Neuron (in vitro differentiated cells): Measurements from ENCODE around the gene AK2.
"Not testable (repeated sequence)": the region's sequence is repeated elsewhere in the genome, so short reads cannot be mapped to it uniquely, and the experiment has no call there.

Experiments
- H2AFZ ChIP-seq: one replicate; pipeline ENCODE4 v1.6.1; 2013; ENCODE audit warnings: low read depth, mild to moderate bottlenecking, inconsistent platforms, low read length, moderate library complexity
- H3K27me3 ChIP-seq: one replicate; pipeline ENCODE4 v1.6.1; 2013; ENCODE audit warnings: low read length; ENCODE audit not compliant: insufficient read depth
- H3K36me3 ChIP-seq: one replicate; pipeline ENCODE4 v1.6.1; 2013; ENCODE audit warnings: low read length; ENCODE audit not compliant: insufficient read depth
- H3K4me1 ChIP-seq: one replicate; pipeline ENCODE4 v1.6.1; 2013; ENCODE audit warnings: low read length; ENCODE audit not compliant: insufficient read depth
- H3K4me3 ChIP-seq: 2 replicates; pipeline ENCODE4 v1.5.1; 2013; ENCODE audit warnings: mild to moderate bottlenecking, low read length, moderate library complexity
- H3K9me3 ChIP-seq: one replicate; pipeline ENCODE4 v1.6.1; 2013; ENCODE audit warnings: low read length

Gene AK2

GRCh38 chr1:32997381-32997891 is 39.2 kb downstream of the AK2 start:
- no peaks in the 10 kb centered on the region for H3K36me3 ChIP-seq
- H3K9me3 ChIP-seq: no peaks in the 10 kb centered on the region
- no peak overlapping the region for H2AFZ ChIP-seq
- H3K4me3 ChIP-seq: no peak overlapping the region
- peaks cover 2% of the 10 kb centered on the region for H3K4me1 ChIP-seq
- no peaks in the 10 kb centered on the region for H3K27me3 ChIP-seq

GRCh38 chr1:32993324-32993636 is 43.4 kb downstream of the AK2 start:
- not testable (repeated sequence) for H3K4me3 ChIP-seq, H3K4me1 ChIP-seq, H3K36me3 ChIP-seq, H3K27me3 ChIP-seq, H3K9me3 ChIP-seq, H2AFZ ChIP-seq

DNA sequence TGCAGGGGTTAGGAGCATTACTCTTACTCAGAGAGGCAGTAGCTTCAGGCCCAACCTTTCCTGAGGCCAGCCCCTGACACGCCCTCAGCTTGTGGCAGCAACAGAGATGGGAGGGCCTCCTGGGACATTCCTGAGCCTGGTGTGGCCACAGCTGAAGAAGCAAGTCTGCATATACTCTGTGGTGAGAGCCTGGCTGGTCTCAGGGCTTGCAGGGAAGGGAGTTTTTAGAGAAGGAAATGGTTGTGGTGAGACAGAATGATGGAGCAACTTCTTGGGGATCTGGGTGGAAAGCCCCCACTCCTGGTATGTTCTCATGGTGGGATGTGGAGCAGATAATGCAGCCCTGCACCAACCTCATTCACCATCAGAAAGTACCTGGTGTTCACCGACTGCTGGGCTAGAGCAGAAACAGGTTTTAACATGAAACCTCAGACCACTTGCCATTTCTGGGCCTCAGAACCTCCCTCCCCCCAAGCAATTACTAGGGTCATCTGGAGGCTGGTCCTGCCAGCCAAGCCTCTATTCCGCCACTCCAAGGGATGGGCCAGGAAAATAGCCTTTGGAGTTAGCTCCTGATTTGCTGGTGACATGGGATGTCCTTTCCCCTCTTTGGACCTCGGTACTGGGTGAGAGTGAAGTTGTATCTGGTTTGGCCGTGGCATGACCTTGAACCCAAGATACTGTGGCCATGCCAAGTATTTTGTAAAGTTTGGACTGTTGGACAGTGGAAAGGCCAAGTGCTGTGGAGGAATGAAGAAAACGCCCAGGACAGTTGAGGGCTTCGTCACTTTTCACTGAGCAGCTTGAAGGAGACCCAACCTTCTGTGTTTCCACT is 44.0 kb downstream of the AK2 start:
- Histone ChIP-seq H3K4me3 (no peak overlapping the region), H3K27me3 (no peaks in the 10 kb centered on the region), H3K4me1 (peaks cover 7% of the 10 kb centered on the region), H2AFZ (no peak overlapping the region), H3K9me3 (no peaks in the 10 kb centered on the region), H3K36me3 (no peaks in the 10 kb centered on the region)

DNA sequence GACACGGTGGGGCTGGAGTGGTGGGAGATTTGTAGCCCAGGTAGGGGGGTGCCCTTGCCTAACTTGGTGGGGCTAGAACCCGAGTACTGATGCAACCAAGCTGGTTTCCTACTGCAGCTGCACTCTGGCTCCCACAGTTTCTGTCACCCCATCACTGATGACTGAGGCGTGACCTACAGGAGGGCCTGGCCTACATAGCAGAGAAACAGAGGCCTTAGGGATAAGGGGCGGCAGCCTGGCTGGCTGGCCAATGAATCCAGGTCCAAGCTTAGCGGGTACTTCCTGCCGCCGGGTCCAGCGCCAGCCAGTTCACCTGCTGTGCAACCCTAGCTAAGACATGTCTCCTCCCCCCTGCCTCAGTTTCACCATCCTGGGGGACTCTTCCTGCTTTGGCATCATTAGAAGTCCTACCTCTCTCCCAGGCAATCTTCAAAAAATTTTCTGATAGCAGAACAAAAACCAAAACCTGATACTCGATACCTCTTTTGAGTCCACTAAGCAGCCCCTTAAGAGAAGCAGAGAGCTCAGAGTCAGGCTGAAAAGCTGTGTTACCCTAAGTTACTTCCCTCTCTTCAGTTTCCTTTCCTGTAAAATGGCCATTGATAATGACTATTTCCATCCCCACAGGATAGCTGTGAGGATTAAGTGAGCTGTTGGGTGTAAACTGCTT is 44.7 kb downstream of the AK2 start:
- no peaks in the 10 kb centered on the region for H3K9me3 ChIP-seq
- H3K4me3 ChIP-seq: no peak overlapping the region
- no peaks in the 10 kb centered on the region for H3K36me3 ChIP-seq
- H3K27me3 ChIP-seq: no peaks in the 10 kb centered on the region
- H3K4me1 ChIP-seq: peaks cover 7% of the 10 kb centered on the region
- no peak overlapping the region for H2AFZ ChIP-seq

DNA sequence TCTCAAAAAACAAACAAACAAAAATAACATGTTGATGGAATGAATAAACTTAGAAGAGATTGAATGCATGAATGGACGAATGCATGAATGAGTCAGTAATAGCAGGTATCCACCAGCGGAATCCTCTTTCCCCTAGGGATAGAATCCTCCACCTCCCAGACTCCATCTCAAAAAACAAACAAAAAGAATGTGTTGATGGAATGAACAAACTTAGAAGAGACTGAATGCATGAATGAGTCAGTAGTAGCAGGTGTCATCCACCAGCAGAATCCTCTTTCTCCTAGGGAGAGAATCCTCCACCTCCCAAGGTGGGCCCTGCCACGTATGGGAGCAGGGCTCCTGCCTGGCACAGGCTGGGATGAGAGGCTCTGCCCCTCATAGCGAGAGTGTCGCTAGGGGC is 45.3 kb downstream of the AK2 start:
- Histone ChIP-seq H3K9me3 (no peaks in the 10 kb centered on the region), H3K4me3 (no peak overlapping the region), H3K36me3 (no peaks in the 10 kb centered on the region), H3K4me1 (peaks cover 7% of the 10 kb centered on the region), H2AFZ (no peak overlapping the region), H3K27me3 (no peaks in the 10 kb centered on the region)

- Histone ChIP-seq H3K27me3 (no peaks in the 10 kb centered on the region), H2AFZ (no peak overlapping the region), H3K36me3 (no peaks in the 10 kb centered on the region), H3K4me1 (peaks cover 7% of the 10 kb centered on the region), H3K4me3 (no peak overlapping the region), H3K9me3 (no peaks in the 10 kb centered on the region)
Observed at GRCh38 chr1:32990887-32991286, 45.8 kb downstream of the AK2 start.

DNA sequence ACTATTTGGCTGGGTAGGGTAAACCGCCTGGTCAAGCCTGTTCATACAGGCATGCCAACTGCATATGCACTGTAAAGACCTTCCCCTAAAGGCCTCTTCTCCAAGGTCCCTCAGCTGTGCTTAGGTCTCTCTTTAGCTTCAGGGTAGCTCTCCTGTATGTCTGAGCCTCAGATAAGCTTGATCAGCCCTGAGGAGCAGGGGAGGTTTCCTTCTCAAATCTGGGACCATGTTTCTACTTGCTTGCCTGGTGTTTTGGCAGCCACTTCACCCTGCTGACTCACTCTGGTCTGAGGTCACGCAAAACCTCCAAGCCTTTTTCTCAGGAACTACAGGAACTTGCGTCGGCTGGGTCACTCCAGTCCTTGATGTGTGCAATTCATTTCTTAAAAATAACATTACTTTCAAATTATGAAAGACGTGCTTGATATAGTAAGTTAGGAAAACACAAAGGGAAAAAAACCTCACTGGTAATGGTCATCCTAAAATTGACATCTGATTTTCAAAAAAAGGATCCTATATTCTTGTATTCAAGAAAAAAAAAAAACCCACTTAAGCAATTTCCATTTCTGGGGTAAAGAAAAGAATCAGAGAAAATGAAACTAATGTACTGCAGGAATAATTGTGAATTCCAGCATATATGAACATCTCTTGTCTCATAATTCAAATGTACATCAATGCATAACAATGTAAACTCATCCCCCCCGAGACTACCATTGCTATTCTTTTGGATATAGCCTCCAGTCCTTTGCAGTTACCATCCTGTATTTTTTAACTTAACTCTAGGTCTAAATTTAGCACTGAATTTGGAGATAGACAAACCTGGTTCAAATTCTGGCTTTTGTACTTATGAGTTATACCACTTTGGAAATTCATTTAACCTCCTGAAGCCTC is 47.3 kb downstream of the AK2 start:
- no peaks in the 10 kb centered on the region for H3K27me3 ChIP-seq
- H3K4me3 ChIP-seq: no peak overlapping the region
- no peaks in the 10 kb centered on the region for H3K36me3 ChIP-seq
- H2AFZ ChIP-seq: no peak overlapping the region
- H3K4me1 ChIP-seq: peaks cover 13% of the 10 kb centered on the region
- no peaks in the 10 kb centered on the region for H3K9me3 ChIP-seq

- H2AFZ ChIP-seq: no peak overlapping the region
- H3K27me3 ChIP-seq: no peaks in the 10 kb centered on the region
- H3K9me3 ChIP-seq: no peaks in the 10 kb centered on the region
- H3K36me3 ChIP-seq: no peaks in the 10 kb centered on the region
- H3K4me3 ChIP-seq: no peak overlapping the region
- peaks cover 16% of the 10 kb centered on the region for H3K4me1 ChIP-seq
Observed at GRCh38 chr1:32988665-32989064, 48.0 kb downstream of the AK2 start.

GRCh38 chr1:32985226-32985625 is 51.5 kb downstream of the AK2 start:
- Histone ChIP-seq H3K36me3 (no peaks in the 10 kb centered on the region), H2AFZ (no peak overlapping the region), H3K9me3 (no peaks in the 10 kb centered on the region), H3K4me3 (no peak overlapping the region), H3K27me3 (peaks cover 5% of the 10 kb centered on the region), H3K4me1 (peaks cover 13% of the 10 kb centered on the region)

GRCh38 chr1:32984455-32985171 is 52.1 kb downstream of the AK2 start:
- no peaks in the 10 kb centered on the region for H3K36me3 ChIP-seq
- H3K27me3 ChIP-seq: peaks cover 5% of the 10 kb centered on the region
- no peaks in the 10 kb centered on the region for H3K9me3 ChIP-seq
- H3K4me3 ChIP-seq: no peak overlapping the region
- H3K4me1 ChIP-seq: peaks cover 13% of the 10 kb centered on the region
- H2AFZ ChIP-seq: no peak overlapping the region

DNA sequence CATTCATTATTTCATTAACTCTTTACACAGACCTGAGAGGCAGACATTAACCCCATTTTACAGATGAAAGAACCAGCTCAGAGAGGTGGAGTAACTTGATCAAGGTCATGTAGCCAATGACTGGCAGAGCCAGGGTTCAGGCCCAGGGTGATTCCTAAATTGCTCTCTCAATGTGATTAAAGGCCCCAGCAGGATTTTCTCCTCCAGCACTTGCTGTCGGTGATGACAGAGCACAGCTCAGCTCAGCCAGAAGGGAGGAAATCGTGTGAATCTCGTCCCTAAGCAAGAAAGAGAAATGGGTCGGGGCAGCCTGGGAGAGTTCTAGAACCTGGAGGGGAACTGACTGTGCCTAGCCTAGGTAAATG is 52.6 kb downstream of the AK2 start:
- Histone ChIP-seq H3K27me3 (peaks cover 5% of the 10 kb centered on the region), H2AFZ (no peak overlapping the region), H3K4me1 (peaks cover 11% of the 10 kb centered on the region), H3K36me3 (no peaks in the 10 kb centered on the region), H3K4me3 (no peak overlapping the region), H3K9me3 (no peaks in the 10 kb centered on the region)

DNA sequence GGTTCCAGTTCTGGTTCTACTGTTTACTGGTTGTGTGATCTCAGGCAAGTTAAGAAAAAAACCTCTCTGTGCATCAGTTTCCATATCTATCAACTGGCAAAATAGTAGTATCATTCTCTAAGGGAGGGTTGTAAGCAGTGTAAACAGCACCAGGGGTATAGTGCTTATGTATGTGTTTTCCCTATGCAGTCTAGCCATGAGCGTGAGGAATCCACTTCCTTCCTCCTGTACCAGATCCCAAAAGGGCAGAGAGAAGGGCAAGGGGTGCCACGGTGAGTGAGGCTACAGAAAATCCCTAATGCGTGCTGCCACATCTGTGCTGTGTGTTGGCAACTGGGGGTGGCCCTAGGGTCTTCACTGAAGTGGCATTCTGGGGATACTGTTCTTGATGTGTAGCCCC is 53.7 kb downstream of the AK2 start:
- no peaks in the 10 kb centered on the region for H3K36me3 ChIP-seq
- no peaks in the 10 kb centered on the region for H3K9me3 ChIP-seq
- peaks cover 5% of the 10 kb centered on the region for H3K27me3 ChIP-seq
- H3K4me3 ChIP-seq: no peak overlapping the region
- H2AFZ ChIP-seq: no peak overlapping the region
- H3K4me1 ChIP-seq: peaks cover 9% of the 10 kb centered on the region
